Epithelial cell of proximal tubule (primary cell): ENCODE measurements around the gene CANX. TPM values are rescaled to one million over a fixed set of nuclear protein-coding genes. Genes with fewer than 3 reads are reported as not detected.
"Not testable (repeated sequence)": the region's sequence is repeated elsewhere in the genome, so short reads cannot be mapped to it uniquely, and the experiment has no call there.

ENCODE experiments used
- DNase-seq: peaks from one replicate; pipeline ENCODE4 v3.0.0-alpha.2; 2011; ENCODE audit warnings: low read depth
- H3K4me3 ChIP-seq: 2 replicates; pipeline ENCODE4 v1.5.1; 2011; ENCODE audit warnings: low read depth, mild to moderate bottlenecking, low read length
- CTCF ChIP-seq: conservative IDR thresholded peaks from 2 replicates; pipeline ENCODE4 v1.5.1; 2012; ENCODE audit warnings: low read depth, mild to moderate bottlenecking, low read length
- total RNA-seq: library from RNA; depleted of rRNA; stranded (reverse); fragments of >200 nt; gene quantifications from 2 replicates; pipeline ENCODE4 v1.2.3, GENCODE V29; 2015

Gene CANX, protein sequence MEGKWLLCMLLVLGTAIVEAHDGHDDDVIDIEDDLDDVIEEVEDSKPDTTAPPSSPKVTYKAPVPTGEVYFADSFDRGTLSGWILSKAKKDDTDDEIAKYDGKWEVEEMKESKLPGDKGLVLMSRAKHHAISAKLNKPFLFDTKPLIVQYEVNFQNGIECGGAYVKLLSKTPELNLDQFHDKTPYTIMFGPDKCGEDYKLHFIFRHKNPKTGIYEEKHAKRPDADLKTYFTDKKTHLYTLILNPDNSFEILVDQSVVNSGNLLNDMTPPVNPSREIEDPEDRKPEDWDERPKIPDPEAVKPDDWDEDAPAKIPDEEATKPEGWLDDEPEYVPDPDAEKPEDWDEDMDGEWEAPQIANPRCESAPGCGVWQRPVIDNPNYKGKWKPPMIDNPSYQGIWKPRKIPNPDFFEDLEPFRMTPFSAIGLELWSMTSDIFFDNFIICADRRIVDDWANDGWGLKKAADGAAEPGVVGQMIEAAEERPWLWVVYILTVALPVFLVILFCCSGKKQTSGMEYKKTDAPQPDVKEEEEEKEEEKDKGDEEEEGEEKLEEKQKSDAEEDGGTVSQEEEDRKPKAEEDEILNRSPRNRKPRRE
- 390 and 467 TPM in 2 replicates for total RNA-seq

- DNase-seq = no peak
- TF ChIP-seq CTCF = no peak
- H3K4me3 ChIP-seq = peak within 1 kb of the TSS; percentile 81
Observed at GRCh38 chr5:179698935-179699615, at the start of gene CANX. CANX (plus strand) TSS chr5:179698967; CDS start chr5:179705682, 6,715 bp downstream.

GRCh38 chr5:179649166-179649703, 49.5 kb upstream of the CANX start:
- H3K4me3 ChIP-seq, DNase-seq: not testable (repeated sequence)

GRCh38 chr5:179650245-179650644, 48.5 kb upstream of the CANX start:
- H3K4me3 ChIP-seq, DNase-seq: not testable (repeated sequence)

DNA sequence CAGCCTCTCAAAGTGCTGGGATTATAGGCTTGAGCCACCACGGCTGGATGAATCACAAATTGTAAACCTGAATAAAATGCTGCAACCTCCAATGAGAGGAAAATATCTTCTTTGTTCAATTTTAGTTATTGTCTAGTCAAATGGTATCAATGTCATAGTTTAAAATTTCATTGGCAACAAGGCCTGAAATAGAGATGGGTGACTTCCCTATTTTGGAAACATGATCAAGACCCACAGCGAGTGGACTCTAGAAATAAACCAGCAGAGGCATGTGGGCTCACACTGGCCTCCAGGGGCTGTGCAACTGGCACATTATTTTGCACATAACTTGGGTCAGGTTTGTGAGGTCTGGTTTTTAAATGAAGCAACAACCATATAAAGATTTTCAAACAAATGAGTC, 45.6 kb upstream of the CANX start:
- not testable (repeated sequence) for DNase-seq, H3K4me3 ChIP-seq

- not testable (repeated sequence) for H3K4me3 ChIP-seq, DNase-seq
Observed at GRCh38 chr5:179657302-179658178, 41.2 kb upstream of the CANX start.

DNA sequence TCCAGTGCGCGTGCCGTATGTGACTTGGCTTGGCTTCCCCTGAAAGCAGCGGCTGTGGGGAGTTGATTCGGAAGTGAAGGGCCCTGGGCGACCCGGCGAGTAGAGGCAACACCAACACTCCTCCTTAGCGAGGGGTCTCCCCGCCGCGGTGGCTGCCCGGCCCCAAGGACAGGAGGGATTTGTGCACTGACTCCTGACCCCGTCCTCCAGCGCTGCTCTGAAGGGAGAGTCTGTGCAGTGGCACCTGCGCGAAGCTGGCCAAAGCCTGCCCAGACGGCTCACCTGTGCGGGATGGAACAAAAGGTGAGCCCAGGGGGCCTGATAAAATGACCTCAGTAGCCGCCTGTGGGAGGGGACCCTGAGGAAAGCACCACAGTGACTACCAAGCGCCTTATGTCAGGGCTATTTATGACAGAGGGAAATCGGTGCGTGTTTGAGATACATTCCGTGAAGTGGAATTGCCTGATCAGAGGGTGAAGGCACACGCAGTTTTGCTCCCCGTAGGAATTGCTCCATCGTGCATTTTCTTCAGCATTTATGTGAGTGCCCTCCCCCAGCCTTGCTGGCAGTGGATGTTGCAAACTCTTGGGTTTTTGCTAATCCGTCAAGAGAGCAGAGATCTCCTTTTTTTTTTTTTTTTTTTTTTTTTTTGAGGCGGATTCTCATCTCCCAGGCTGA, 40.4 kb upstream of the CANX start:
- H3K4me3 ChIP-seq = peak overlapping the region; percentile 65
- DNase-seq = not testable (repeated sequence)

DNA sequence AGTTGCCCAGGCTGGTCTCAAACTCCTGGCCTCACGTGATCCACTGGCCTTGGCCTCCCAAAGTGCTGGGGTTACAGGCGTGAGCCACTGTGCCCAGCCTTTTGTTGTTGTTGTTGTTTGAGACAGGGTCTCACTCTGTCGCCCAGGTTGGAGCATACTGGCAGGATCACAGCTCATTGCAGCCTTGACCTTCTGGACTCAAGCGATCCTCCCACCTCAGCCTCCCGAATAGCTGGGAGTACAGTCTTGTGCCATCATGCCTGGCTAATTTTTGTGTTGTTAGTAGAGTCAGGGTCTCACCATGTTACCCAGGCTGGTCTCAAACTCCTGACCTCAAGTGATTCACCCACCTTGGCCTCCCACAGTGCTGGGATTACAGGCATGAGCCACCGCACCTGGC, 37.1 kb upstream of the CANX start:
- DNase-seq, H3K4me3 ChIP-seq: not testable (repeated sequence)

DNA sequence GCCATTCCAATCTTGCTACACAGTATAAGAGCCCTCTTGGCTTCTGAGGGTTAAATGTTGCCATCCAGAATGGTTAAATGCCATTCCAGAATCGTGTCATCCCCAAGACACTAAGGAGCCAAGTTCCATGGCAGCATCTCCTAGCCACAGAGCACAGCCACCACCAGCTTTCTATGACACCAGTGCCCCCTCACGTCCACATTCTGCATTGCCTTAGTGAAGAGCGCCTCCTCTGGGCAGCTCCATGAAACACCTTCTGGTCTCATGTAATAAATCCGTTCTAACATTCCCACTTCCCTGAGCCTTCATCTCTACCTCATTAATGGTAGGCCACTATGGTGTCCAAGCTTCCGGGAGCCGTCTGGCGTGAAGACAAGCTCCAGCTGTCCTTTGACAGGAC, 30.4 kb upstream of the CANX start:
- DNase-seq = no peak
- H3K4me3 ChIP-seq = no peak overlapping the region
- peak; percentile 95 for TF ChIP-seq CTCF

DNA sequence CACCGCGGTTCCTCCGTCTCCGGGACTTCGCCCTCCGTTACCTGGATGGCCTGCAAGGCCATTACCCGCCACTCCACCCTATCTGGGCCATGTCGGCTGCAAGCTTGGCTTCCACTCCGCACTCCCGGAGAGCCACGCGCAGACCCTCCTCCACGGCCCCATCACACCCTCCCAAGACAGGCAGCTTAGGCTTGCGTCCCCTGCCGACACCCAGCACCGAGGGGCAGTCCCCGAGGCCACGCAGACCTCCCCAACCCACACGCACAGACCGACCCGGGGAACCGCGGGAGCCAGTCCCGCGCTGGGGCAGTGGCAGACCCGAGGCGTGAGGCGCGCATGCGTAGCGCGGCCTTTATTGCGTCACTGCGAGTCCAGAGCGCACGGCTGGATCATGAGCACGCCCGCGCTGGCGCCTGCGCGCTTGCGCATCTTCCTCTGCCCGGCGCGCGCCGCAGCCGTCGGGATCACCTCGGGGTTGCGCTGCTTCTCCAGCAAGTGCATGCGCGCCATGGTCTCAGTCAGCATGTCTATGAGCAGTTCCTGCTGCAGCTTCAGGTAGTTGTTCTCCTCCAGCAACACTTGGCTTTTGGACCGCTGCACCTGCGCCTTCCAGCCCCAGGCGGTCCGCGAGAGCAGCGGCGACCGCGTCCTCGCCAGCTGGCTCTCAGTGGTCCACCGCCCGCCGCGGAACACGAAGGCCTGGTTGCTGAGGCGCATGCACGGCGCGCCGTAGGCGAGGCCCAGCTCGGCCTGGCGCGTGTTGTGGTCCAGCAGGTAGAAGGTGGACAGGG, 20.3 kb upstream of the CANX start:
- no peak for DNase-seq
- no peak for TF ChIP-seq CTCF

More for the DNA sequence above, 20.3 kb upstream of the CANX start:
- H3K4me3 ChIP-seq = peak overlapping the region; percentile 99
